ENCODE measurements around the gene CAMK1G. TPM values are rescaled to one million over a fixed set of nuclear protein-coding genes. Genes with fewer than 3 reads are reported as not detected.

CAMK1G gene
- total and polyA plus RNA-seq, 9 of the 15 experiments (the other 6 are each of a cell fraction or from before 2014, with no cell fraction given): not detected

GRCh38 chr1:209613400-209614150 lies 30.1 kb downstream of the CAMK1G start:
- Histone ChIP-seq H3K9ac (ENCODE audit: insufficient read depth in 1 of 2, low read depth in 2 of 2, low read length in 2 of 2) (no peak overlapping the region), H4K20me1 (replicated peaks; ENCODE audit: control insufficient read depth, insufficient read depth, low read length) (peaks cover 3% of the 10 kb centered on the region; the same call in 1 of the 2 replicates), H3K27ac (ENCODE audit: extremely low read depth, low read depth, low read length) (no peak overlapping the region), H3K9me1 (ENCODE audit: control insufficient read depth, insufficient read depth, low read length) (no peaks in the 10 kb centered on the region), H3K4me2 (ENCODE audit: insufficient read depth, low read length) (no peak overlapping the region), H3K36me3 (ENCODE audit: control insufficient read depth, insufficient read depth, low read length) (no peaks in the 10 kb centered on the region), H2AFZ (ENCODE audit: low read depth, low read length) (no peak overlapping the region), H3K4me1 (replicated peaks in 1 of 2; ENCODE audit: control insufficient read depth in 2 of 2, insufficient read depth in 2 of 2, low read length in 2 of 2) (no peaks in the 10 kb centered on the region), H3K27me3 (ENCODE audit: control insufficient read depth in 2 of 2, insufficient read depth in 2 of 2, low read length in 2 of 2) (peaks cover 34 to 87% of the 10 kb centered on the region in 2 experiments; a peak in 4 of 5 replicates), H3K79me2 (ENCODE audit: control insufficient read depth, insufficient read depth, low read length) (no peaks in the 10 kb centered on the region), H3K9me3 (replicated peaks; ENCODE audit: control insufficient read depth, insufficient read depth, low read depth, low read length) (no peaks in the 10 kb centered on the region), H3K4me3 (no peak overlapping the region)
- ChIA-PET CTCF (ENCODE audit: low intra/inter-chr PET ratio) (no interaction called here), POLR2A (interaction anchor here (0.6 to 1.0 kb wide), 2 partner anchors 10 to 40 kb away, joined by 3 to 4 read pairs; no protein-coding TSS in a partner anchor)
- ATAC-seq (no peak), FAIRE-seq (no peak), DNase-seq (ENCODE audit: extremely low read depth in 1 of 4, low spot score in 3 of 4) (no peak)
- WGBS (ENCODE audit: insufficient coverage, low coverage, missing lambda C conversion rate): 0% methylated on average over 4 of the region's 4 CpGs
- intact Hi-C loops (cut with micrococcal nuclease): no loop called here
- no TSS peak for BruUV-seq (replicated peaks)
- in situ Hi-C loops (cut with MboI): no loop called here
- TF ChIP-seq DNMT1 (IDR thresholded peaks at IDR 0.05) (no peak), ZBTB11 (CRISPR knock-in tag; IDR thresholded peaks at IDR 0.05) (no peak), GATAD2B (IDR thresholded peaks at IDR 0.05; ENCODE audit: borderline replicate concordance) (no peak), USF2 (CRISPR knock-in tag; IDR thresholded peaks at IDR 0.05) (no peak), STAT5B (CRISPR knock-in tag; IDR thresholded peaks at IDR 0.05) (no peak), CREB5 (CRISPR knock-in tag; IDR thresholded peaks at IDR 0.05) (no peak), ILF3 (IDR thresholded peaks at IDR 0.05; ENCODE audit: borderline replicate concordance) (no peak), GTF3C2 (IDR thresholded peaks at IDR 0.05; ENCODE audit: borderline replicate concordance, extremely low read depth, insufficient read length) (no peak), PTTG1 (tag; IDR thresholded peaks at IDR 0.05; ENCODE audit: low read depth) (no peak), ZNF431 (CRISPR knock-in tag; IDR thresholded peaks at IDR 0.05) (no peak)
